CD4-positive, alpha-beta T cell treated with Interleukin-4 for 1 hour (primary cell): ENCODE measurements around the gene ZNF789.

Experiments used
- DNase-seq, 2 donors: peaks; one replicate each; pipeline ENCODE4 v3.0.0-alpha.2; 2020 to 2022

ZNF789 gene

DNA sequence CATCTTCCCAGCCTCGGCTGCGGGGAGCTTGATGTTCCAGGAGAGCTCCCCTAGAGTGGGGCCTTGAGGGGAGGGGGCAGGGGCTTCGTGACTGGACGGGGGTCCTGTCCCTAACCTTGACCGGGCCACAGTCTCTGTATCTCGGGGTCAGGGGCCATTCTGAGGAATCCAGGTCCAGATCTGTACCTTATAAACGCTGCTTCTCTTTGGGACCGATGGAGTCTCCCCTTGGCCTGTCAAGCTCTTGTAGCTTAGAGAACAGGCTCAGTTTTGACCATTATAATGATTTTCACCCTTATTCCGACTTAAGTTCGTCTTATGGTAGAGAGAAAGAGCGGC lies 32.6 kb downstream of the ZNF789 start:
- DNase-seq = no peak

DNA sequence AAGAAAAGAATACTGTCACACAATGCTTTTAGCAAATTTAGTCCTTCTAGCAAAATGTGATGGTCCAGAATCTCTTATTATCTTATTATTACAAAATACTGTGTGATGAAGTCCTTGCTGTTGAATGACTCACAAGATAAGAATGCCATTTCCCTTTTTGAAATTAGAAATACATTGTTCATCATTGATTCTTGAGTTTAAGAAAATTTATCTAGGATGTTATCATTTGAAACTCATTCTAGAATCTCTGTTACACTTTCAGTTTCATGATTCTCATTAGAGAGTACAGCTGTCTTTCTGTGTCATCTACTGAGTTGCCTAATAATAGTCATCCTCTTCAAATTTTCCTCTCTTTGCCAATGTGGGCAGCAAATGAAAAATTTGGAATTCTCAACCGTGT lies 41.4 kb downstream of the ZNF789 start:
- no peak for DNase-seq

DNA sequence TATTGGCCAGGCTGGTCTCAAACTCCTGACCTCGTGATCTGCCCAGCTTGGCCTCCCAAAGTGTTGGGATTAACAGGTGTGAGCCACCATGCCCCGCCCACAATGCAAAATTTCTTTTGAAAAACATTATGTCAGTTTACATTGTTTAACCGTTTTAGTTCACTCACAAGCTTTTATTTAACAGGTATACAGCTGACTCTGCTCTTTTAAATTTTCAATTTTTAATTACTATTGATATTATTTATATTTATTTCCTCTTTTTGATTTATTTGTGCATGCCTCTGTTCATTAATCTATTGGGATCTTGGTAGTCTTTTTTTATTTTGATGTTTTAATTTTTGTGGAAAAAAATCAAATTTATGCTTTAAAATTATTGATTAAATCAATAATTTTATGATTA lies 48.7 kb downstream of the ZNF789 start:
- no peak for DNase-seq

DNA sequence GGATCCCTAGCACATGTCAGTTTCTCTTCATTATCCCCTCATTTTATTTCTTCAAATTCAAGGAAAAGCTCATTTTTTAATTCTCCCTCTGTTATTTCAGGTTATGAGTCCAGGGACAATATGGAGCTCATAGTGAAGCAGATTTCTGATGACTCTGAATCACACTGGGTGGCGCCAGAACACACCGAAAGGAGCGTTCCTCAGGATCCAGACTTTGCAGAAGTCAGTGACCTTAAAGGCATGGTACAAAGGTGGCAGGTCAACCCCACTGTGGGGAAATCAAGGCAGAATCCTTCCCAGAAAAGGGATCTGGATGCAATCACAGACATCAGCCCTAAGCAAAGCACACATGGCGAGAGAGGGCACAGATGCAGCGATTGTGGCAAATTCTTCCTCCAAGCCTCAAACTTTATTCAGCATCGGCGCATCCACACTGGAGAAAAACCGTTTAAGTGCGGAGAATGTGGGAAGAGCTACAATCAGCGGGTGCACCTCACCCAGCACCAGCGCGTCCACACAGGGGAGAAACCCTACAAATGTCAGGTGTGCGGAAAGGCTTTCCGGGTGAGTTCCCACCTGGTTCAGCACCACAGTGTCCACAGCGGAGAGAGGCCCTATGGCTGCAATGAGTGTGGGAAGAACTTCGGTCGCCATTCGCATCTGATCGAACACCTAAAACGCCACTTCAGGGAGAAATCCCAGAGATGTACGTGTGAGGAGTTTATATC lies 53.2 kb downstream of the ZNF789 start:
- peak in 1 of 2 donors; percentile 17 for DNase-seq

DNA sequence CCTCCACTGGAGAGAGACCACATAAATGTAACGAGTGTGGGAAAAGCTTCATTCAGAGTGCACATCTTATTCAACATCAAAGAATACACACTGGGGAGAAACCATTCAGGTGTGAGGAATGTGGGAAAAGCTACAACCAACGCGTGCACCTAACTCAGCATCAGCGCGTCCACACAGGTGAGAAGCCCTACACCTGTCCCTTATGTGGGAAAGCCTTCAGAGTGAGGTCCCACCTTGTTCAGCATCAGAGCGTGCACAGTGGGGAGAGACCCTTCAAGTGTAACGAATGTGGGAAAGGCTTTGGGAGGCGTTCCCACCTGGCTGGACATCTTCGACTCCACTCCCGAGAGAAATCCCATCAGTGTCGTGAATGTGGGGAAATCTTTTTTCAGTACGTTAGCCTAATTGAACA lies 58.7 kb downstream of the ZNF789 start:
- no peak for DNase-seq

DNA sequence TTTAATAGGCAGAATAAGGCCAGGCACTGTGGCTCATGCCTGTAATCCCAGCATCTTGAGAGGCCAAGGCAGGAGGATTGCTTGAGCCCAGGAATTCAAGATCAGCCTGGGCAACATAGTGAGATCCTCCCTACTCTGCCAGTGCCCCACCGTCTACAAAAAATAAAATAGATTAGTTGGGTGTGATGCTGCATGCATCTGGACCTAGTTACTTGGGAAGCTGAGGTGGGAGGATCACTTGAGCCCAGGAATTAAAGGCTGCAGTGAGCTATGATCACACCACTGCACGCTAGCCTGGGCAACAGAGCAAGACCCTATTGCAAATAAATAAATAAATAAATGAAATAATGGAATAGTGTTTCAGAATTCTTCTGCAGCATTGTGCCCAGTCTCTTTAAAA lies 63.0 kb downstream of the ZNF789 start:
- no peak for DNase-seq
